ACHN (cell line): Measurements from ENCODE around the gene CDC42EP5.
A peak's percentile ranks its signal among the peaks of the same experiment; 100 is the strongest.
"Not testable (repeated sequence)": the region's sequence is repeated elsewhere in the genome, so short reads cannot be mapped to it uniquely, and the experiment has no call there.

ENCODE experiments used
- DNase-seq: peaks from one replicate; pipeline ENCODE4 v3.0.0-alpha.2; 2015
- in situ Hi-C: cut with HindIII; loops from 2 replicates; pipeline ENCODE4 v1.10.0; 2017; ENCODE audit warnings: low sequenced_read_pairs, low pct_ligation_motif_present, low pct_unique_long_range_greater_than_20kb

CDC42EP5 gene

GRCh38 chr19:54473071-54473891 is at the start of gene CDC42EP5:
Gene CDC42EP5 (minus strand): TSS chr19:54473296. CDS start chr19:54465547, 7,749 bp downstream.
- peak; percentile 5 for DNase-seq
- in situ Hi-C loops: no loop called here

- in situ Hi-C loops: no loop called here
- DNase-seq: no peak
Observed at GRCh38 chr19:54521860-54522513, 48.9 kb upstream of the CDC42EP5 start.

- in situ Hi-C loops: no loop called here
Observed at GRCh38 chr19:54521022-54521859, 48.1 kb upstream of the CDC42EP5 start.

GRCh38 chr19:54518844-54519243 is 45.7 kb upstream of the CDC42EP5 start:
- in situ Hi-C loops: no loop called here
- DNase-seq: no peak

More at GRCh38 chr19:54521022-54521859, 48.1 kb upstream of the CDC42EP5 start:
- DNase-seq: no peak

GRCh38 chr19:54517483-54517882 is 44.4 kb upstream of the CDC42EP5 start:
- DNase-seq: peak; percentile 64
- in situ Hi-C loops: no loop called here

- DNase-seq: no peak
- in situ Hi-C loops: no loop called here
Observed at GRCh38 chr19:54515156-54515555, 42.1 kb upstream of the CDC42EP5 start.

- DNase-seq, in situ Hi-C loops: not testable (repeated sequence)
Observed at GRCh38 chr19:54509200-54509940, 36.3 kb upstream of the CDC42EP5 start.

- in situ Hi-C loops, DNase-seq: not testable (repeated sequence)
Observed at GRCh38 chr19:54508487-54508886, 35.4 kb upstream of the CDC42EP5 start.

GRCh38 chr19:54507824-54508223 is 34.7 kb upstream of the CDC42EP5 start:
- in situ Hi-C loops: no loop called here
- no peak for DNase-seq

GRCh38 chr19:54507038-54507717 is 34.1 kb upstream of the CDC42EP5 start:
- DNase-seq, in situ Hi-C loops: not testable (repeated sequence)

- no peak for DNase-seq
- in situ Hi-C loops: no loop called here
Observed at GRCh38 chr19:54506079-54506478, 33.0 kb upstream of the CDC42EP5 start.

GRCh38 chr19:54505542-54505941 is 32.4 kb upstream of the CDC42EP5 start:
- in situ Hi-C loops, DNase-seq: not testable (repeated sequence)

- in situ Hi-C loops: no loop called here
- DNase-seq: no peak
Observed at GRCh38 chr19:54502518-54503048, 29.5 kb upstream of the CDC42EP5 start, which contains the start of gene LAIR2. Gene LAIR2 (plus strand): TSS chr19:54502831. CDS start chr19:54502919, 88 bp downstream.

- in situ Hi-C loops, DNase-seq: not testable (repeated sequence)
Observed at GRCh38 chr19:54498451-54498772, 25.3 kb upstream of the CDC42EP5 start.

- DNase-seq, in situ Hi-C loops: not testable (repeated sequence)
Observed at GRCh38 chr19:54497747-54498450, 24.8 kb upstream of the CDC42EP5 start.

GRCh38 chr19:54495284-54495683 is 22.2 kb upstream of the CDC42EP5 start:
- in situ Hi-C loops, DNase-seq: not testable (repeated sequence)
